HepG2 (cell line): Measurements from ENCODE around the gene AGAP1. TPM values are rescaled to one million over a fixed set of nuclear protein-coding genes. Genes with fewer than 3 reads are reported as not detected.

Experiments
- ADNP ChIP-seq: sonication (generic); formaldehyde crosslinking; IDR thresholded peaks from 2 replicates; pipeline ENCODE4 v1.4.0; 2020; ENCODE audit warnings: missing genetic modification reagents
- AHR ChIP-seq: IDR thresholded peaks from 2 replicates; pipeline ENCODE4 v1.6.1; 2018; ENCODE audit warnings: missing genetic modification reagents, missing compliant biosample characterization
- BHLHE40 ChIP-seq: IDR thresholded peaks from 2 replicates; pipeline ENCODE4 v1.6.1; 2011; ENCODE audit warnings: low read length, improper control_type of control experiment
- KMT2B ChIP-seq: IDR thresholded peaks from 2 replicates; pipeline ENCODE4 v1.6.1; 2016; ENCODE audit warnings: missing genetic modification reagents, missing compliant biosample characterization
- NFE2 ChIP-seq: sonication (generic); formaldehyde crosslinking; IDR thresholded peaks from 2 replicates; pipeline ENCODE4 v1.4.0; 2020; ENCODE audit warnings: missing genetic modification reagents
- NRL ChIP-seq: sonication (generic); formaldehyde crosslinking; IDR thresholded peaks from 2 replicates; pipeline ENCODE4 v1.5.0; 2020; ENCODE audit warnings: missing genetic modification reagents, mild to moderate bottlenecking, moderate library complexity, borderline replicate concordance
- RBM39 ChIP-seq: fragments of 200-400 bp; formaldehyde crosslinking; IDR thresholded peaks from one replicate; pipeline ENCODE4 v1.6.1; 2018; ENCODE audit warnings: antibody characterized with exemption, mild to moderate bottlenecking, low read depth, low read length; ENCODE audit not compliant: poor library complexity, severe bottlenecking
- RFX3 ChIP-seq: IDR thresholded peaks from 2 replicates; pipeline ENCODE4 v1.6.1; 2016; ENCODE audit warnings: missing biosample characterization, missing genetic modification reagents
- SP4 ChIP-seq: sonication (generic); formaldehyde crosslinking; IDR thresholded peaks from 2 replicates; pipeline ENCODE4 v1.8.1; 2023; ENCODE audit warnings: mild to moderate bottlenecking, missing genetic modification reagents
- TP53 ChIP-seq: sonication (generic); formaldehyde crosslinking; conservative IDR thresholded peaks from 2 replicates; pipeline ENCODE4 v1.4.0; 2020; ENCODE audit warnings: missing genetic modification reagents
- ZBTB7B ChIP-seq: sonication (generic); formaldehyde crosslinking; IDR thresholded peaks from 2 replicates; pipeline ENCODE4 v1.4.0; 2020; ENCODE audit warnings: missing genetic modification reagents
- ZNF235 ChIP-seq: sonication (generic); formaldehyde crosslinking; IDR thresholded peaks from 2 replicates; pipeline ENCODE4 v1.8.1; 2023; ENCODE audit warnings: mild to moderate bottlenecking, missing genetic modification reagents, borderline replicate concordance
- ZNF33A ChIP-seq: sonication (generic); formaldehyde crosslinking; IDR thresholded peaks from 2 replicates; pipeline ENCODE4 v1.5.1; 2020; ENCODE audit warnings: missing genetic modification reagents, mild to moderate bottlenecking, moderate library complexity, borderline replicate concordance
- ZNF550 ChIP-seq: sonication (generic); formaldehyde crosslinking; IDR thresholded peaks from 2 replicates; pipeline ENCODE4 v1.4.0; 2020; ENCODE audit warnings: mild to moderate bottlenecking, missing genetic modification reagents, borderline replicate concordance
- ZNF687 ChIP-seq: sonication (generic); formaldehyde crosslinking; IDR thresholded peaks from 2 replicates; pipeline ENCODE4 v1.5.1; 2020; ENCODE audit warnings: mild to moderate bottlenecking, missing genetic modification reagents, moderate library complexity
- ZNF747 ChIP-seq: sonication (generic); formaldehyde crosslinking; IDR thresholded peaks from 2 replicates; pipeline ENCODE4 v1.8.1; 2023; ENCODE audit warnings: missing genetic modification reagents, mild to moderate bottlenecking, borderline replicate concordance
- ZNF749 ChIP-seq: sonication (generic); formaldehyde crosslinking; IDR thresholded peaks from 2 replicates; pipeline ENCODE4 v1.8.0; 2022; ENCODE audit warnings: mild to moderate bottlenecking, missing genetic modification reagents, moderate library complexity, borderline replicate concordance
- polyA plus RNA-seq, 8 experiments: library from polyadenylated mRNA; depleted of rRNA in 3 of 8; stranded (reverse) in 7 of 8; unstranded in 1 of 8; fragments of >200 nt; fragmentation: Illumina TruSeq in 4 of 8; extraction: Trizol in 4 of 8; gene quantifications; 2 replicates each; pipeline versions ENCODE4 v1.2.1 to v1.2.3, GENCODE V29; 2011 to 2016; ENCODE audit warnings: low read depth in 4 of 8, missing spikeins in 1 of 8, mixed read lengths in 1 of 8; ENCODE audit not compliant: insufficient read depth in 1 of 8
- total RNA-seq, 5 experiments: library from RNA; depleted of rRNA; stranded (reverse); fragments of >200 nt; fragmentation: Illumina TruSeq; extraction: Trizol; gene quantifications; 2 replicates each; pipeline ENCODE4 v1.2.3, GENCODE V29; 2016; ENCODE audit warnings: low read depth in 1 of 5
- TF ChIP-seq, protein P1 (sequence below): sonication (generic); formaldehyde crosslinking; IDR thresholded peaks from 2 replicates; pipeline ENCODE4 v1.4.0; 2020; ENCODE audit warnings: missing genetic modification reagents, borderline replicate concordance
- TF ChIP-seq, protein P2 (sequence below): IDR thresholded peaks from 2 replicates; pipeline ENCODE4 v1.6.1; 2012; ENCODE audit warnings: low read depth, low read length, improper control_type of control experiment

AGAP1 gene
- total and polyA plus RNA-seq, 2 of the 13 experiments (the other 11 are each of a cell fraction or from before 2014, with no cell fraction given) = 21.2 to 32.7 TPM

GRCh38 chr2:235577404-235578330 lies 83.8 kb downstream of the AGAP1 start (continued):
- TF ChIP-seq AHR (CRISPR knock-in tag) (no peak), NRL (CRISPR knock-in tag) (no peak), KMT2B (CRISPR knock-in tag) (no peak), ZNF33A (CRISPR knock-in tag) (no peak), ZNF749 (no peak), RBM39 (no peak), ZBTB7B (CRISPR knock-in tag) (peak; percentile 77; the same call in 1 of the 2 replicates), ZNF747 (CRISPR knock-in tag) (no peak; the same call in 1 of the 2 replicates), TP53 (no peak), RFX3 (CRISPR knock-in tag) (no peak), SP4 (no peak), BHLHE40 (no peak), ZNF550 (CRISPR knock-in tag) (no peak), ADNP (CRISPR knock-in tag) (no peak), ZNF687 (CRISPR knock-in tag) (peak; percentile 81), ZNF235 (CRISPR knock-in tag) (no peak), NFE2 (no peak)
- TF ChIP-seq, protein P1, sequence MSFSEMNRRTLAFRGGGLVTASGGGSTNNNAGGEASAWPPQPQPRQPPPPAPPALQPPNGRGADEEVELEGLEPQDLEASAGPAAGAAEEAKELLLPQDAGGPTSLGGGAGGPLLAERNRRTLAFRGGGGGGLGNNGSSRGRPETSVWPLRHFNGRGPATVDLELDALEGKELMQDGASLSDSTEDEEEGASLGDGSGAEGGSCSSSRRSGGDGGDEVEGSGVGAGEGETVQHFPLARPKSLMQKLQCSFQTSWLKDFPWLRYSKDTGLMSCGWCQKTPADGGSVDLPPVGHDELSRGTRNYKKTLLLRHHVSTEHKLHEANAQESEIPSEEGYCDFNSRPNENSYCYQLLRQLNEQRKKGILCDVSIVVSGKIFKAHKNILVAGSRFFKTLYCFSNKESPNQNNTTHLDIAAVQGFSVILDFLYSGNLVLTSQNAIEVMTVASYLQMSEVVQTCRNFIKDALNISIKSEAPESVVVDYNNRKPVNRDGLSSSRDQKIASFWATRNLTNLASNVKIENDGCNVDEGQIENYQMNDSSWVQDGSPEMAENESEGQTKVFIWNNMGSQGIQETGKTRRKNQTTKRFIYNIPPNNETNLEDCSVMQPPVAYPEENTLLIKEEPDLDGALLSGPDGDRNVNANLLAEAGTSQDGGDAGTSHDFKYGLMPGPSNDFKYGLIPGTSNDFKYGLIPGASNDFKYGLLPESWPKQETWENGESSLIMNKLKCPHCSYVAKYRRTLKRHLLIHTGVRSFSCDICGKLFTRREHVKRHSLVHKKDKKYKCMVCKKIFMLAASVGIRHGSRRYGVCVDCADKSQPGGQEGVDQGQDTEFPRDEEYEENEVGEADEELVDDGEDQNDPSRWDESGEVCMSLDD (CRISPR knock-in tag) = no peak
- TF ChIP-seq, protein P2, sequence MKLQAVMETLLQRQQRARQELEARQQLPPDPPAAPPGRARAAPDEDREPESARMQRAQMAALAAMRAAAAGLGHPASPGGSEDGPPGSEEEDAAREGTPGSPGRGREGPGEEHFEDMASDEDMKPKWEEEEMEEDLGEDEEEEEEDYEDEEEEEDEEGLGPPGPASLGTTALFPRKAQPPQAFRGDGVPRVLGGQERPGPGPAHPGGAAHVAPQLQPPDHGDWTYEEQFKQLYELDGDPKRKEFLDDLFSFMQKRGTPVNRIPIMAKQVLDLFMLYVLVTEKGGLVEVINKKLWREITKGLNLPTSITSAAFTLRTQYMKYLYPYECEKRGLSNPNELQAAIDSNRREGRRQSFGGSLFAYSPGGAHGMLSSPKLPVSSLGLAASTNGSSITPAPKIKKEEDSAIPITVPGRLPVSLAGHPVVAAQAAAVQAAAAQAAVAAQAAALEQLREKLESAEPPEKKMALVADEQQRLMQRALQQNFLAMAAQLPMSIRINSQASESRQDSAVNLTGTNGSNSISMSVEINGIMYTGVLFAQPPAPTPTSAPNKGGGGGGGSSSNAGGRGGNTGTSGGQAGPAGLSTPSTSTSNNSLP = no peak
